GM21526 (cell line): ENCODE data around the gene TELO2.

Experiments used
- ATAC-seq: cut with Tn5 transposase; IDR thresholded peaks from one replicate; pipeline ENCODE4 v1.9.1; 2021; ENCODE audit warnings: moderate library complexity; ENCODE audit not compliant: unreplicated experiment, low FRiP score

Gene TELO2

DNA sequence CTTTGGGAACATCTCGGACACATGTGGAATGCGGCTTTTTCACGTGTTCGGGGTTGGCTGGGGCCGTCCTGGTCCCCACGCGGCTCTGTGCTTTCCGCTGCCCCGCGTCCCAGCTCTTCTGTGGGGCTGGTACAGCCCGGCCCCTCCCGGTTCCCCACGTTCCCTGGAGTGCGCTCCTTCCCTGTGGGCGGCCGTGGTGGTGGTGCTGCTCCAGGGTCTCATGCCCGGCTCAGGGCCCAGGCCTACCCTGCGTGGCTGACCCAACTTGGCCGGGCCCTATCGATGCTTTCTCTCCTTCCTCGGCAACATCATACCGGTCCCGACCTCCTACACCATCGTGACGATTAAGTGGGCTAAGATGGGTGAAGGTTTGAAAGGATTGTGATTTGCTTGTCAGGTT lies 3.3 kb downstream of the TELO2 start:
- no peak for ATAC-seq

DNA sequence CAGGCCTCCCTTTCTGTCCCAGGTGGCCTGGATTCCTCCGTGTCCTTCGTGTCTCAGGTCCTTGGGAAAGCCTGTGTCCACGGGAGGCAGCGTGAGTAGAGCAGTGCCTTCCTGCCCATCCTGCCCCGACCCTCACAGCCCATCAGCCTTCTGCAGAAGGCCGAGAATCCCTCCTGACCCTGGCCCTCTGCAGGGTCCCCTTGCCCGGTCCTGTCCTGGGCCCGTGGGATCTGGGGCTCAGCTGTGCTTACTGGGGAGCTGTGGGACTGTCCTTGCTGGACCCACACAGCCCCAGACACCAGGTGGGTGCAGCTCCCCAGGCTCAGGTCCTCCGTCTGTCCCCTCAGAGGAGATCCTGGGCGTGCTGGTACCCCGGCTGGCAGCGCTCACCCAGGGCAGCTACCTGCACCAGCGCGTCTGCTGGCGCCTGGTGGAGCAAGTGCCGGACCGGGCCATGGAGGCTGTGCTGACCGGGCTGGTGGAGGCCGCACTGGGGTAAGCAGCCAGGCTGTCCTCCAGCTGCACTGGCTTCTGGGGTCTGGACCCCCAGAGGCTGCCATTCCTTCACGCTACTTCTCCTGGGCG lies 3.9 kb downstream of the TELO2 start:
- ATAC-seq, result no peak

DNA sequence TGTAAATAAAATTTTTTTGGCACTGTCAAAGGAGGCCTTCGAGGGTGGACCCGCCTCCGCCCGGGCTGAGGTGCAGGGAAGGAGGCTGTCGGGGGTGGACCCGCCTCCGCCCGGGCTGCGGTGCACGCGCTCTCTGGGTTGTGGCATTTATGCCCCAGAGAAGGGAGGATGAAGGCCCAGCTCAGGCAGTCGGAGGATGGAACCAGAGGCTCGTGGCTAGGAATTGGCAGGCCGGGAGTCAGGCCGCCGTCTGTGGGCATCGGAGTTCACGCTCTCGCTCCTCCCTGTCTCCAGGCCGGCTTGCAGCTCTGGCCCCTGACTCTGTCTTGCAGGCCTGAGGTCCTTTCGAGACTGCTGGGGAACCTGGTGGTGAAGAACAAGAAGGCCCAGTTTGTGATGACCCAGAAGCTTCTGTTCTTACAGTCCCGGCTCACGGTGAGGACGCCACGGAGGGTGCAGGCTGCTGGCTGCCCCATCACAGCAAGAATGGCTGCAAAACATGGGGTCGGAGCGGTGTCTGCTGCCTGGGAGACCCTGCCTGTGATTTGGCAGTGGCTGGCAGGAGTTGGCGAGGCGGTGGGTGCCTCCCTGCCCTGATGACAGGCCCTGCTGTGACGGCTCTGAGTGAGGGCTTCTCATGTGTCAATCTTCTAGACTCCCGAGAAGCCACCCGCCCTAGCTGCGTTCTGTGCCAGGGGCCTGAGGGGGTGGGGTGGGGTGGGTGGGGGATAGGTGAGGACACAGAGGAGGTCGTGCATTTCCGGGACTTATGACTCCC lies 5.9 kb downstream of the TELO2 start:
- no peak for ATAC-seq

DNA sequence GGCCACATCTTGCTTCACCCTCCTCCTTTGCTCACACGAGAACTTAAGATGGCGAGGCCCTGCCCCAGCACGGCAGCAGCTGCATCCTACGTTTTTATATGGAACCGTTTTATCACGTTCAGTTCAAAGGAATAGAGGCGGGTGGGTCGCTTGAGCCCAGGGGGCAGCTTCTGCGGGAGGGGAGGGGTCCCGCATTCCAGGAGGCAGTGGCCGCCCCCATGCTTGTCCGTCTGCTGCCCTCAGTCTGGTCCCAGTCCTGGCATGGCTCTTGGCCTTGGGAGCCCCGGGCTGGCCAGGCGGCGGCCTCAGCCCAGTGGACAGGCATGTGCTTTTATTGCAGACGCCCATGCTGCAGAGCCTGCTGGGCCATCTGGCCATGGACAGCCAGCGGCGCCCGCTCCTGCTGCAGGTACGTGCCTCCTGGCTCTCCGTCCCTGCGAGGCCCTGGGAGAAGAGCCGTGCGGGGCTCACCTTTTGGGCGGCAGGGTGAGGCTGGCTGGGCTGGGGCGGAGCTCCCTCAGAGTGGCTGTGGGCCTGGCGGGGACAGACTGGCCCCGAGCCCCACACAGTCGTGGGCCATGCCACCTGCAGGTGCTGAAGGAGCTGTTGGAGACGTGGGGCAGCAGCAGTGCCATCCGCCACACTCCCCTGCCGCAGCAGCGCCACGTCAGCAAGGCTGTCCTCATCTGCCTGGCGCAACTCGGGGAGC lies 6.8 kb downstream of the TELO2 start:
- no peak for ATAC-seq

DNA sequence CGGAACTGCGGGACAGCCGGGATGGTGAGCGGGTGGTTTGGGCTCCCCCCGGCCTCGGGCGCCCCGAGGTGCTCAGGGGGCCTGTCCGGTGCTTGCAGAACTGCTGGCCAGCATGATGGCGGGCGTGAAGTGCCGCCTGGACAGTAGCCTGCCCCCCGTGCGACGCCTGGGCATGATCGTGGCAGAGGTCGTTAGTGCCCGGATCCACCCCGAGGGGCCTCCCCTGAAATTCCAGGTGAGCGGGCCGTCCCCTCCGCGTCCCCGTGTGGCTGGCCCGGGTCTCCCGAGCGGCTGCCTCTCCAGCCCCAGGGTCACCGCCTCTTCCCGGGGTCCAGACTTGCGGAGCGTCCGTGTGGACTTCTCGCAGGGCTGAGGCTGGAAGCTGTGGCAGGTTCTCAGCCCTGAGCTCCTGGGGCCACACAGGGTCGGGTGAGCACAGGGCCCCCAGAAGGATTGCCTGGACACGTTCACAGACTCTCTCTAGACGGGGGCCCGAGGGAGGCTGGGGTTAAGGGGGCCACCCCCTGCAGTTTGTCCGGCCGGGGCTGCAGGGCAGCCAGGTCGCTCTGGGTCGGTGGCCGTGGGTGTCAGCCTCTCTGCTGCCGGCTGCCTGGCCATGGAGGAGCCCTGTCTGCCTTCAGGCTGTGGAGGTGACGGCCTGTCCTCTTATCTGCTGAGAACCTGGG lies 7.4 kb downstream of the TELO2 start:
- ATAC-seq, result no peak

DNA sequence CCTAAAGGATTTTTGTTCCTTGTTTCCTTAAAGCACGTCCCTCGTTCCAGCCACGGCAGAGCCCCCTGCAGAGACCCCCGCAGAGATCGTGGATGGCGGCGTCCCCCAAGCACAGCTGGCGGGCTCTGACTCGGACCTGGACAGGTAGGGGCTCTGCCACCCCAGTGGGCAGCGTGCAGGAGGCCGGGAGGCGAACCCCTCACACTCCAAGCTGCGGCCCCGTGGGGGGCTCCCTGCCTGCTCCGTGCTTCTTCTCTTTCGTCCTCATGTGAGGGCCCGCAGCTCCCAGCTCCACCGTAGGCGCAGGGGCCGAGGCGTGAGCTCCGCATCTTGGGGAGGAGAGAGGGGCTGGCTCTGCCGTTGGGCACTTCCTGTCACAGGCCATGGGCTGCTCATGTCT lies 8.5 kb downstream of the TELO2 start:
- ATAC-seq, result no peak

DNA sequence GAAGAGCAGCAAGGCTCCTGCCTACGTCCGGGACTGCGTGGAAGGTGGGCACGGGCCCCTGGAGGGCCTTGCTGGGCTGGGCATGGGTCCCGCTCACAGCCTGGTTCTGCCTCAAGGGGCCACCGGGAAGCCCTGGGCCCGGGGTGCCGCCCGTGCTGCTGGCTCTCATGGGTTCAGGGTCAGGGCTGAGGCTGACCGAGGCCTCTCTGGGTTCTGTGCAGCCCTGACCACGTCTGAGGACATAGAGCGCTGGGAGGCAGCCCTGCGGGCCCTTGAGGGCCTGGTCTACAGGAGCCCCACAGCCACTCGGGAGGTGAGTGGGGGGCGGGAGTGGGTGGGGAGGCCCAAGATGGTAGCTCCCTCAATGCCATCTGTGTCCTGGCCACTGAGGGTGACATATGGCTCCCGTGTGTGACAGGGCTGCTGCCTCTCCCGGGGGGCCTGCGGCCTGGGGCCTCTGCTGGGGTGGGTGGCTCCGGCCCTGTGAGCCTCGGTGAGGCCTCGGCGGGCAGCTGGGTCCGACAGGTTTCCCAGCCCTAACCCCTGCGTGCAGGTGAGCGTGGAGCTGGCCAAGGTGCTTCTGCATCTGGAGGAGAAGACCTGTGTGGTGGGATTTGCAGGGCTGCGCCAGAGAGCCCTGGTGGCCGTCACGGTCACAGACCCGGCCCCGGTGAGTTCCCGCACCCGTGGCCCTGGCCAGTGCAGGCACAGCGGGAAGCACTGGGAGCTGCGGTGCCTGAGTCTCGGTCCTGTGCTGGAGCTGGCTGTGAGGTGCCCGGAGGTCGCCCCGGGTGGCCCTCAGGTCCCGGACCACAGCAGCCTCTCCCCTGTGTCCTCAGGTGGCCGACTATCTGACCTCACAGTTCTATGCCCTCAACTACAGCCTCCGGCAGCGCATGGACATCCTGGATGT lies 9.2 kb downstream of the TELO2 start:
- ATAC-seq, result no peak

DNA sequence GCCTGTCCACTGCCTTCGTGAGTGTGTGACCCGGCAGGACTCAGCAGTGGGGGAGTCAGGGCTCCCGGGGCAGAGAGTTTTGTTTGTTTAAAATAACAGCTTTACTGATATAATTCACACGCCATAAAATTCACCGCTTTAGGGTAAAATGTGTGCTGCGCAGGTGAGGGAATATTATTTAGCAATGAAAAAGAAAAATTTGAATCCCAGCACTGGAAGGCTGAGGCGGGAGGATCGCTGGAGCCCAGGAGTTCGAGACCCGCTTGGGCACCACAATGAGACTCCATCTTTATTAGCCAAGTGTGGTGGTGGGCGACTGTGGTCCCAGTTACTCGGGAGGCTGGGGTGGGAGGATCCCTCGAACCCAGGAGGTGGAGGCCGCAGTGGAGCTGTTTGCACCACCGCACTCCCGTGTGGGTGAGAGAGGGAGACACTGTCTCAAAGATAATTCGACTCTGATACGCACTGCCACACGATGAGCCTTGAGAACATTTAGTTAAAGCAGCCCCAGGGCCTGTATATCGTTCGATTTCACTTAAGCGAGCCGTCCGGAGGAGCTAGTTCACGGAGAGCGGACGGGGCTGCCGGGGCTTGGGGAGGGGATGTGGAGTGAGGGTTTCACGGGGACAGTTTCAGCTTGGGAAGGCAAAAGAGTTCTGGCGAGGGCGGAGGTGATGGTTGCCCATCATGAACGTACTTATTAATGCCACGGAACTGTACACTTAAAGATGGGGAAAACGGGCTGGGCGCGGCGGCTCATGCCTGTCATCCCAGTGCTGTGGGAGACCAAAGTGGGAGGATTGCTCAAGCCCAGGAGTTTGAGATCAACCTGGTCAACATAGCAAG lies 10.2 kb downstream of the TELO2 start:
- ATAC-seq, result no peak

DNA sequence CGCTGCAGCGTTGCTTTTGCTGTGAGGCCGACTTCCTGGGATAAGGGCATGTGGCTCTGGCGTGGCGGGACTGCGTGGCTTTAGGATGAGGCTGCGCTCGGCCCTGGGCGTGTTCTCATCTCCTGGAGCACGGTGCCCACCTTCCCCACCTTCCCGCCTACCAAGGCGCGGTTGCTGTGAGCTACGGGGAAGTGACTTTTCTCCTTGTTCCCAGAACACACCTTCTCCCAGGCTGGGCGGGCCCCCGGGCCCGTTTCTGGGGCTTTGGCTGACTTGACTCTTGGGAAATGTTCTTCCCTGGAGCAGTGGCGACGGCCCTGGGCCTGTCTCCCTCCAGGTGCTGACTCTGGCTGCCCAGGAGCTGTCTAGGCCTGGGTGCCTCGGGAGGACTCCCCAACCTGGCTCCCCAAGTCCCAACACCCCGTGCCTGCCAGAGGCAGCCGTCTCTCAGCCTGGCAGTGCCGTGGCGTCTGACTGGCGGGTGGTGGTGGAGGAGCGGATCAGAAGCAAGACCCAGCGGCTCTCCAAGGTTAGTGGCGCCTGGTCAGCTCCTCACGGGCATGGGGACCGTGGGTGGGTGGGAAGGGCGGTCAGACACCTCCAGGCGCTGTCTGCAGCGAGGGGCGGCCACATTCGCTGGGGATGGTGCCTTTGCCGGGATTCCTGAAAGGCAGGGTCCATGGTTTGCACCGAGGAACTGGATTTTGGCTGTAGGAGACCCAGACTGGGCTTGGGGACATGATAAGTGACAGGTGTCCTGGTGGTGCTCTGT lies 12.1 kb downstream of the TELO2 start:
- ATAC-seq, result no peak

DNA sequence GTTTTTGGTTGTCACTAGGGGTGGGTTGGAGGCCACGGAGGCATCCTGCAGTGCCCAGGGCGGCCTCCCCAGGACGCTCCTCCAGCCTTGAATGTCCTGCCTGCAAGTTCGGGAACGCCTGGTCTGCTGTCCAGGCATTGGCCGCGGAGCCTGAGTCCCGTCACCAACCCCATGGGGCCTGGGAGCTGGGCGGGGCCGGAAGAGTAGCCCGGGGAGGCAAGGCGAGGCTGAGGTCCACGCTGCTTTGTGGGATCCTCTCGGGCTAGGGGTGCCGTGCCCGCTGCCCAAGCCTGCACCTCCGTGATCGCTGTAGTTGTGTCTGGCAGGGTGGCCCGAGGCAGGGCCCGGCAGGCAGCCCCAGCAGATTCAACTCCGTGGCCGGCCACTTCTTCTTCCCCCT lies 12.8 kb downstream of the TELO2 start:
- ATAC-seq, result no peak

DNA sequence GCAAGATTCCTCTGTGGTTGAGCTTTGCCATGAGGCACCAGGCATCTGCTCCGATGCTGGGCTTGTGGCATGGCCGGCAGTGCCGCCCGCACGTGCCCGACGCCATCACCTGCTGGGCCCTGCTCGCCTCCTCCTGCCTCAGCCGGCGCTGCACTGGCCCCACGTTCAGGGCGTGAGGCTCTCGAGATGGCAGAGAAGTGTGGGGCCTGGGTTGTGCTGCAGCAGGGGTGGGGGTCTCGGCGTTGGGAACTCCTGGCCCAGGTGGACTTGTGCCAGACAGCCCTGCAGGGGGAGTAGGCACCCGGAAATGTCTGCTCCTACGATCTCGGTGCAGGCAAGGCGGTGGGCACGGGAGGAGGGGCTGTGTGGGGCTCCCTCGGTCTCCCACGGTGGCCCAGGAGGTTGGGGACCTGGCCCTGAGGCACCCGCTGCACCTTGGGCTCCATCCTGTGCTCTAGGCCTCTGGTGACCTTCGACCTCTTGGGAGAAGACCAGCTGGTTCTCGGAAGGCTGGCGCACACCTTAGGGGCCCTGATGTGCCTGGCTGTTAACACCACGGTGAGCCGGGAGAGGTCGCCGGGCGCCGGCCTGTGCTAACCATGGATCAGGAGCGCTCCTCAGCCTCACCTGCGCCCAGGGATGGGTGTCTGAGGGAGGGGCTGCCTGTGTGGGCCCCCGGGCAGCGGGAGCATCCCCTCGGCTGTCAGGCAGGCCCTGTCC lies 13.5 kb downstream of the TELO2 start:
- no peak for ATAC-seq

DNA sequence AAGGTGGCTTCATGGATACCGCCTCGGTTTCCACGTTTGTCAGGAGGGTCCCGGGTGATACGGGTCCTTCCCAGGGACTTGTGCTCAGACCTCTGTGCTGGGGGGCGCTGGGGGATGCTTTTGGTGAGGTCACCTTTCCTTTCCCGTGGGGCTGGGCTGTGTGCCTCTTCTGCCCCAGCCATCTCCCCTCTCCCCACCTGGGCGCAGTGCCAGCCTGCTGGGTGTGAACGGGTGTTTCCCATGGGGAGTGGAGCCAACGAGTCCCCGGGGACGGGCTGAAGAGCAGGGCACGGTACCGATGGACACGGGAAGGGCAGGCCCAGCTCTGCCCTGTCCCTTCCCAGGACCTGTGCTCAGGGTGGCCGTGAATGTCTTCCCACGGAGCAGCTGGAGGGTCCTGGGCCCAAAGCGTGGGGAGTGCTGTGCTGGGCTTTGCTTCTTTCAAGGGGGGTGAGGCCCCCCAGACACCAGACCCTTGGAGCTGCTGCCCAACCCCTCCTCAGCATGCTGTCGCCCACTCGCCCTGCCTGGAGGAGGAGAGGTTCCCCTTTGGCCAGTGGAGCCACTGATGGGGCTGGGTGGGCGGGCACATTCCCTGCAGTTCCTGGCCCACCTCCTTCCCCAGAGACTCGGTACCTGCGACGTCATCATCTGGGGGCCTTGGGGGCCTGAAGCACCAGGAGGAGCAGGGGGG lies 15.5 kb downstream of the TELO2 start:
- ATAC-seq, result no peak

DNA sequence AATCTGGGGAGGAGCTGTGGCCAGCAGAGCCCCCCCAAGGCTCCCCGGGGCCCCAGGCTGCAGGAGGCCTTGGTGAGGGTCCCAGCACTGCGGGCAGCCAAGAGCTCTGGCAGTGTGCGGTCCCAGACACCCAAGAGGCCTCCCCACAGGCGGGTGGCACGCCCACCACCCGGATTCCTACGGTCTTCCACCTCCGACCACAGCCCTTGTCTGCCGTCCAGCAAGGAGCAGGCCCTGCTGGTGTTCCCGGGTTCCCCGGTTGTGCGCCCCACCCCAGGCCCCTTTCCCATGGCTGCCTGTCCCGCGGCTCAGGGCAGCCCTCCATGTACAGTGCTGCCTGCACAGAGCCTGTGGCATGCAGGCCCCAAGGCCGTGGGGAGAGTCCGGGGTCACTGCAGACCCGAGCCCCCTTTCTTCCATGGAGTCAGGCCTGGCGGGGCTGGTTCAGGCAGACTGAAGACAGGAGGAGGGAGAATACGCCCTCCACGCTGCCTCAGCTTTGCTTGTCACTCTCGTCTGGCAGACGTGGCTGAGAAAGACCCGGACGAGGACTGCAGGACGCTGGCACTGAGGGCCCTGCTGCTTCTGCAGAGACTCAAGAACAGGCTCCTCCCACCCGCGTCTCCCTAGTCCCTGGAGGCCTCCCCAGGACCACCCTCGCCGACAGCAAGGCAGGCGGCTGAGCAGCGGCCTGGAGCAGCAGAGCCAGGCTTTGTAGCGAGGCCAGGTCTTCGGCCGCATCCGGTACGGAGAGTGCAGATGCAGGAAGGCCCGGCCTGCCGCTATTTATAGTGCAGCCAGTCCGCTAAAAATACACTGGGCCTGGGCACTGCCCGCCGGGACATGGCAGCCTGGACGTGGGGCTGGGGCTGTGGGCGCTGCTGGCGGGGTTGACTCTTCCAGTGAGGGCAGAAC lies 16.4 kb downstream of the TELO2 start:
- no peak for ATAC-seq

DNA sequence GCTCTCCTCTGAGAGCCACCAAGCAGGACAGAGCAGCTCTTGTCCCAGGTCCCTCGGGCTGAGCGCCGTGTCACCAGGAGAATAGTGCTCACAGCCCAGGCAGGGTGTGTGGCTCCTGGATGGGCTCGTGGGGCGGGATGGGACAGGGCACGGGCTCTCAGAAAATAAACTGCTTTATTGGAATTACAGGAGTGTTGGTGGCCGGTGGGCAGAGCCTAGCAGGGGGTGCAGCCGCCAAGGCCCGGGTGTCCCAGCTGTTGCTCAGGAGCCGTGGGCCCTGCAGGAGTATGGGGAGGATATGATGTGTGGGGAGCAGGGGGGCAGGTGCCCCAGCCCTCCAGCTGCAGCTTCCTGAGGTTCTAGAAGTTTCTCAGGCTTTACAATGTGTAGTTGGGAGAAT lies 17.1 kb downstream of the TELO2 start:
- ATAC-seq, result no peak

DNA sequence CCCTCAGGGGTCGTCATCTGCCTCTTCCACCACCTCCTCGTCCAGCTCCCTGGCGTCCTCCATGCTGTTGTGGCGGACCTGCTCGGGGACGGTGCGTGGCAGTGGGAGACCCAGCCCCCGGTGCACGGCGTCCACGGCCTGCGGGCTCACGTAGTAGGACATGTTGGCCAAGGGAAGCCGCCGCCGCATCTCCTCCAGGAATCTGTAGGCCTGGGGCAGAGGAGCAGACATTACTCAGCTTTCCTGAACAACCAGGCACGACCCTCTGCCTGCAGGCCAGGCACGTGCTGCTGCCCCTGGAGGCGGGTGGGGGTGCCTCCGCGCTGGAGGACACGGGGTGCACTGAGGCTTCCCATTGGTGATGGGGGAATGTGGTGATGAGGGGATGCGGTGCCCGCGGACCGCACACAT lies 17.8 kb downstream of the TELO2 start:
- no peak for ATAC-seq
